Caco-2 (cell line): ENCODE results near the gene TUFM. TPM values are rescaled to one million over a fixed set of nuclear protein-coding genes. Genes with fewer than 3 reads are reported as not detected.
"Not testable (repeated sequence)": the region's sequence is repeated elsewhere in the genome, so short reads cannot be mapped to it uniquely, and the experiment has no call there.

ENCODE experiments used
- BruUV-seq: library from RNA; stranded (reverse); fragments of 400-500 nt; replicated peaks from 2 replicates; lab custom pipeline; 2021; lab: Mats Ljungman, UMichigan
- CTCF ChIA-PET: fragments of 300-600 bp; sonication (Branson Sonifier 250); formaldehyde crosslinking; loops from one replicate; lab custom pipeline; 2022; ENCODE audit warnings: antibody characterized with exemption; lab: Charles Lee
- POLR2A ChIA-PET: fragments of 300-600 bp; sonication (Branson Sonifier 250); formaldehyde crosslinking; loops from one replicate; lab custom pipeline; 2022; ENCODE audit warnings: antibody characterized with exemption; lab: Charles Lee
- DNase-seq, 2 experiments: peaks; one replicate each; pipeline versions ENCODE4 v3.0.0 to v3.0.0-alpha.2; 2020 to 2022
- H3K27me3 ChIP-seq: replicated peaks from 2 replicates; pipeline ENCODE4 v1.6.0; 2011; ENCODE audit warnings: low read length; ENCODE audit not compliant: control insufficient read depth, insufficient read depth
- H3K36me3 ChIP-seq: 2 replicates; pipeline ENCODE4 v1.5.1; 2011; ENCODE audit warnings: low read length; ENCODE audit not compliant: control insufficient read depth, insufficient read depth
- H3K4me1 ChIP-seq: fragments of 250-450 bp; sonication (Bioruptor Pico); 2 replicates; pipeline ENCODE4 v1.5.1; 2020; ENCODE audit warnings: mild to moderate bottlenecking
- H3K4me3 ChIP-seq: 2 replicates; pipeline ENCODE4 v1.5.1; 2011; ENCODE audit warnings: low read depth, mild to moderate bottlenecking, control low read depth, low read length
- H3K9me3 ChIP-seq: fragments of 250-450 bp; sonication (Bioruptor Pico); 2 replicates; pipeline ENCODE4 v1.5.1; 2020; ENCODE audit warnings: mild to moderate bottlenecking, moderate library complexity
- H3K27ac Mint-ChIP-seq: one replicate; pipeline ENCODE4 v1.8.0; 2022; ENCODE audit warnings: mixed read lengths; ENCODE audit not compliant: unreplicated experiment
- H3K27me3 Mint-ChIP-seq: one replicate; pipeline ENCODE4 v1.8.0; 2022; ENCODE audit warnings: mixed read lengths; ENCODE audit not compliant: insufficient read depth, unreplicated experiment
- H3K36me3 Mint-ChIP-seq: one replicate; pipeline ENCODE4 v1.8.0; 2022; ENCODE audit warnings: mild to moderate bottlenecking, mixed read lengths; ENCODE audit not compliant: insufficient read depth, unreplicated experiment
- H3K4me1 Mint-ChIP-seq: one replicate; pipeline ENCODE4 v1.8.0; 2022; ENCODE audit warnings: low read depth, mixed read lengths; ENCODE audit not compliant: unreplicated experiment
- H3K4me3 Mint-ChIP-seq: one replicate; pipeline ENCODE4 v1.8.0; 2022; ENCODE audit warnings: mild to moderate bottlenecking, moderate library complexity, mixed read lengths; ENCODE audit not compliant: unreplicated experiment
- H3K9me3 Mint-ChIP-seq: one replicate; pipeline ENCODE4 v1.8.0; 2022; ENCODE audit warnings: mixed read lengths; ENCODE audit not compliant: unreplicated experiment
- intact Hi-C: fragments of 100-400 bp; cut with micrococcal nuclease; formaldehyde crosslinking; loops from one replicate; pipeline ENCODE4 v1.10.0; 2022; ENCODE audit not compliant: unreplicated experiment
- total RNA-seq: library from RNA; stranded (reverse); gene quantifications from 2 replicates; pipeline ENCODE4 v1.2.3, GENCODE V29; 2022
- TF ChIP-seq, protein P1 (sequence below), 2 experiments: fragments of 200-600 bp in 1 of 2; IDR thresholded peaks; 1 replicate in 1 of 2; 2 replicates in 1 of 2; pipeline versions ENCODE4 v1.5.1 to v1.8.0; 2011 to 2022; ENCODE audit warnings: antibody characterized with exemption in 1 of 2, control low read depth in 1 of 2, inconsistent platforms in 1 of 2, low read depth in 1 of 2, low read length in 1 of 2, mild to moderate bottlenecking in 1 of 2, moderate library complexity in 1 of 2; ENCODE audit not compliant: insufficient read depth in 1 of 2, severe bottlenecking in 1 of 2, unreplicated experiment in 1 of 2

TUFM gene
- total RNA-seq, 1 experiment from 2014 or later = 207 TPM

DNA sequence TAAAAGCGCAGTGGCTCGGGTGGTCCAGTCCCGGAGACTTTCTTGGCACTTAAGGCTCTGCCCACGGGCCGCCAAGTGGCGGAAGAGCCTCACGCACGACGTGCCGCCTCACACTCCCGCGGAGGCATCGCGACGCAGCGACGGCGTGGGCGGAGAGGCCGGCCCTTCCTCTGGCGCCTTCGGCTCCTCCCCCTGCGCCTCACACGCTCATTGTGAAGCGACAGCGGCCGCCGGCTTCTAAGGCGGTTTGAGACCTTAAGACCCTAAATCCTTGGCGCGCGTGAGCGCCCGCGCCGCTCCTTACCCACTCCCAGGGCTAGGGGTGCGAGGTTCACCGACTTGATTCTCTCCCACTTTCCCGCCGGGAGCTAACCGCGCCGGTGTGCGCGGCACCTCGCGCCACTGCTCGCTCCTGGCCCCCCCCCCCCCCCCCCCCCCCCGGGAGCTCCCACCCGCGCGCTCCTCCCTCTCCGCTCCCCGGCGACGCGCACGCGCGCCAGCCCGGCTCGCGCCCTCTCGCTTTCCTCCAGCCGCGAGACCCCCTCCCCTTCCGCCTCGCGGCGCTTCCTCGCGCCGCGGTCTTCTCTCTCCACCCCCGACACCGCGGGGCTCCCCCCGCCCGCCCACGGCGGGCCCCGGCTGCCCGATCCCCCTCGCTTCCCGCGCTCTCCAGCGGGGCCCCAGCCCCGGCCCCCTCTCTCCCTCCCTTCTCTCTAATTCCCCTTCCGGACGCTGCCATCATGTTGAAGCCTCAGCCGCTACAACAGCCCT is 23.4 kb downstream of the TUFM start, which contains the start of gene ATXN2L:
Gene ATXN2L, plus strand, starts transcription at position 480 of the 771 bp plus-strand sequence. Its CDS starts 261 bp downstream, at position 741.
- ChIA-PET POLR2A (interaction anchor here (0.5 to 1.5 kb wide), 6 partner anchors 10 to 389 kb away, joined by 3 to 14 read pairs (median 4); partner anchors contain the start of genes NFATC2IP and TUFM), CTCF (no interaction called here)
- peaks cover 14% of the 10 kb centered on the region for H3K4me1 Mint-ChIP-seq
- peak within 1 kb of the TSS; percentile 100 for H3K4me3 Mint-ChIP-seq
- no peaks in the 10 kb centered on the region for H3K9me3 Mint-ChIP-seq
- peaks cover 4% of the 10 kb centered on the region for H3K36me3 ChIP-seq
- no peaks in the 10 kb centered on the region for H3K9me3 ChIP-seq
- TF ChIP-seq, protein P1, sequence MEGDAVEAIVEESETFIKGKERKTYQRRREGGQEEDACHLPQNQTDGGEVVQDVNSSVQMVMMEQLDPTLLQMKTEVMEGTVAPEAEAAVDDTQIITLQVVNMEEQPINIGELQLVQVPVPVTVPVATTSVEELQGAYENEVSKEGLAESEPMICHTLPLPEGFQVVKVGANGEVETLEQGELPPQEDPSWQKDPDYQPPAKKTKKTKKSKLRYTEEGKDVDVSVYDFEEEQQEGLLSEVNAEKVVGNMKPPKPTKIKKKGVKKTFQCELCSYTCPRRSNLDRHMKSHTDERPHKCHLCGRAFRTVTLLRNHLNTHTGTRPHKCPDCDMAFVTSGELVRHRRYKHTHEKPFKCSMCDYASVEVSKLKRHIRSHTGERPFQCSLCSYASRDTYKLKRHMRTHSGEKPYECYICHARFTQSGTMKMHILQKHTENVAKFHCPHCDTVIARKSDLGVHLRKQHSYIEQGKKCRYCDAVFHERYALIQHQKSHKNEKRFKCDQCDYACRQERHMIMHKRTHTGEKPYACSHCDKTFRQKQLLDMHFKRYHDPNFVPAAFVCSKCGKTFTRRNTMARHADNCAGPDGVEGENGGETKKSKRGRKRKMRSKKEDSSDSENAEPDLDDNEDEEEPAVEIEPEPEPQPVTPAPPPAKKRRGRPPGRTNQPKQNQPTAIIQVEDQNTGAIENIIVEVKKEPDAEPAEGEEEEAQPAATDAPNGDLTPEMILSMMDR (IDR thresholded peaks at IDR 0.05; ENCODE audit: insufficient read depth in 1 of 2, low read depth in 1 of 2, low read length in 1 of 2, severe bottlenecking in 1 of 2, unreplicated experiment in 1 of 2) = peak in 1 of 2 experiments; percentile 6
- H3K27ac Mint-ChIP-seq = peak within 1 kb of the TSS; percentile 100
- DNase-seq = peak; percentile 90 to 92
- intact Hi-C loops = no loop called here
- BruUV-seq = no TSS peak
- H3K4me1 ChIP-seq = no peaks in the 10 kb centered on the region; the same call in 1 of the 2 replicates
- H3K27me3 Mint-ChIP-seq = no peaks in the 10 kb centered on the region
- H3K36me3 Mint-ChIP-seq = peaks cover 83% of the 10 kb centered on the region
- no peaks in the 10 kb centered on the region for H3K27me3 ChIP-seq
- H3K4me3 ChIP-seq = peak within 1 kb of the TSS; percentile 93

DNA sequence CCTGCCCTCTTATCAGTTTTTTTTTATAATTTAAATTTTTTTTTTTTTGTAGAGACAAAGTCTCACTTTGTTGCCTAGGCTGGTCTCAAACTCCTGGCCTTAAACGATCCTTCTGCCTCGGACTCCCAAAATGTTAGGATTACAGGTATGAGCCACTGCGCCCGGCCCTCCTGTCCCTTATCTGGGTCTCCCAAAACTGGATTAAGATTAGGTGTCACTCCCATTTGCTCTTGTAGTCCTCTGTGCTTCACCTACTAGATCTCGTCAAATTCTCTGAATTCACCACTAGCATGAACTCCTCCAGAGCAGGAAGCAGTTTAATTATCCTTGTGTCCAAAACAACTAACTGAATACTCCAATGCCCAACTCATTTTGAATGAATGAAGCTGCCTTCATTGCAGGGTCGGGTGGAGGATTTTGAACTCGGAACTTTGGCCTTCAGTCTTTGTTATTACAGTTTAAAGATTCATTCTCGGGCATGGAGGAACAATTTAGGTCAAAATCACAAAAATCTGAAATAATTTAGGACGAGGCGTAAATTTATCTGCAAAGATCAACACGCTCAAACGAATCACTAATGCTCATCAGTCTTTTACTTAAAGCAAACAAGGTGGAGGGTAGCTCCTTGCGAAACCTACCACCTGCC is 24.2 kb downstream of the TUFM start:
- Mint-ChIP-seq H3K9me3 (no peaks in the 10 kb centered on the region), H3K27me3 (no peaks in the 10 kb centered on the region), H3K4me1 (peaks cover 14% of the 10 kb centered on the region), H3K27ac (peak overlapping the region; percentile 23), H3K36me3 (peaks cover 80% of the 10 kb centered on the region), H3K4me3 (peak overlapping the region; percentile 100)
- intact Hi-C loops = no loop called here
- no peaks in the 10 kb centered on the region for H3K27me3 ChIP-seq
- peaks cover 4% of the 10 kb centered on the region for H3K36me3 ChIP-seq
- ChIA-PET POLR2A (interaction anchor here (0.5 to 1.5 kb wide), 4 partner anchors 9 to 166 kb away, joined by 4 to 14 read pairs (median 5); partner anchors contain the start of genes NFATC2IP and TUFM), CTCF (no interaction called here)
- H3K4me1 ChIP-seq = no peaks in the 10 kb centered on the region; the same call in 1 of the 2 replicates
- TF ChIP-seq, protein P1 (IDR thresholded peaks at IDR 0.05; ENCODE audit: insufficient read depth in 1 of 2, low read depth in 1 of 2, low read length in 1 of 2, severe bottlenecking in 1 of 2, unreplicated experiment in 1 of 2) = no peak
- DNase-seq = no peak
- peak overlapping the region; percentile 93 for H3K4me3 ChIP-seq
- no peaks in the 10 kb centered on the region for H3K9me3 ChIP-seq
- TSS peak; percentile 87 for BruUV-seq

DNA sequence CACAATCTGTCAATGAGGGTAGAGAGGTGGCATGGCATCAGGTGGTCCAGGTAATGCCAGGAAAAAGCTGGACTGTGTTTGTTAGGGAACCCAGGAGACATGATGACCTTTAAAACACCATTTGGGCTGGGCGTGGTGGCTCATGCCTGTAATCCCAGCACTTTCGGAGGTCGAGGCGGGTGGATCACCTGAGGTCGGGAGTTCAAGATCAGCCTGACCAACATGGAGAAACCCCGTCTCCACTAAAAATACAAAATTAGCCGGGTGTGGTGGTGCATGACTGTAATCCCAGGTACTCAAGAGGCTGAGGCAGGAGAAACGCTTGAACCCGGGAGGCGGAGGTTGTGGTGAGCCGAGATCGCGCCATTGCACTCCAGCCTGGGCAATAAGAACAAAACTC is 25.6 kb downstream of the TUFM start:
- intact Hi-C loops, H3K4me3 ChIP-seq, POLR2A ChIA-PET, H3K9me3 ChIP-seq, H3K27me3 ChIP-seq, CTCF ChIA-PET, BruUV-seq, H3K27me3 Mint-ChIP-seq, H3K4me1 ChIP-seq, H3K36me3 ChIP-seq, H3K9me3 Mint-ChIP-seq, DNase-seq: not testable (repeated sequence)
- peak overlapping the region; percentile 100 for H3K4me3 Mint-ChIP-seq
- peak overlapping the region; percentile 23 for H3K27ac Mint-ChIP-seq
- peaks cover 14% of the 10 kb centered on the region for H3K4me1 Mint-ChIP-seq
- peaks cover 73% of the 10 kb centered on the region for H3K36me3 Mint-ChIP-seq
